NCI-H1048 (cell line): ENCODE data around the gene GYS1.
A peak's percentile ranks its signal among the peaks of the same experiment; 100 is the strongest.

Experiments used
- DNase-seq: peaks from one replicate; lab custom pipeline; 2025; lab: John Stamatoyannopoulos, UW

The GYS1 gene

DNA sequence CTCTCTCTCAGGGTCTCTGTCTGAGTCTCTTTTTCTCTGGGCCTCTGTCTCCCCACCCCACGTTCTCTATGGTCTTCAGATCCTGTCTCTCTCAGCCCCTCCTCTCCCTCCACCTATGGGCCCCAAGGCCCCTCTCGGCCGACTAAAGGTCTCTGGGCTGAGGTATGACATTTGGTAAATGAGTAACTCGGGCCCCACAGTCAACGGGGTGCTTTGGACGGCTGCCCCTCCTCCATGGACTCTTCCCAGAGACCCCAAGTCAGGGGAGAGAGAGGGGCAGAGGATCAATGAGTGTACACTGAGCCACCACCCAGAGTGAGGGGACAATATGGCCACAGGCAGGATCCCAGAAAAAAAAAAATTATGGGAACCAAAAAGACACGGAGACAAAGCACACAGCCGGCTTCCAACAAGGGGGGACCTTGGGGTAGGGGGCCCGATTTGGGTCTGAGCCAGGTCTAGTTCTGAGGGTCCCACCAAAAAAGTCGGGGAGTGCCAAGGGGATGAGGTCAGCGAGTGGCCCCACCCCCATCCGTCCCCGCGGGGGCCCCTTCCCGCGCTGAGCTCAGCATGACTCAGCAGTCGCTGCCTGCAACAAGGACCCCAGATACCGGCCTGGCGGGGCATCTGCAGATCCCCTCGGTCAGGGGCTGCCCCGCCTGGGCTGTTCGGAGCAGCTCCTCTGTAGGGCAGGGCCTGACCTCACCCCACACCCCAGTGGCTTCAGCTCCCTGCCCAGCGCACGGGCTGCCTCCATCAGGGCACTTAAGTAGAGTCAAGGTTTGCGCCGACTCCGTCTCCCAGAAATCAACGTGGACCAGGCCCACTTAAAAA lies 29.5 kb downstream of the GYS1 start:
- no peak for DNase-seq

GRCh38 chr19:48962849-48963165 lies 30.3 kb downstream of the GYS1 start:
- DNase-seq = no peak

- DNase-seq = no peak
Measured at GRCh38 chr19:48962029-48962848, 30.9 kb downstream of the GYS1 start.

DNA sequence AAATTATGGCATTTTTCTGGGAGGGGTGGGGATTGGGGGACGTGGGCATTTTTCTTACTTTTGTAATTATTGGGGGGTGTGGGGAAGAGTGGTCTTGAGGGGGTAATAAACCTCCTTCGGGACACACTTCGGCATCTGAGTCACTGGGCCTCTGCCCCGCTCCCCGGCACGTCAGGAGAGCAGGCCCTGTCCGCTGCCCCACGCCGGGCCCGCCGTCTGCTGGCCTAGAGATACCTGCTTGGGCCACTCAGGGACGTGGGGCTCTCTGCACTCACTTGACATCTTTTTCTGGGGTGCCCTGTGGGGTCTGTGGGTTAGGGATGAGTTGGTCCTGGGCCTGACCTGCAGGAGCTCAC lies 31.5 kb downstream of the GYS1 start:
- no peak for DNase-seq

DNA sequence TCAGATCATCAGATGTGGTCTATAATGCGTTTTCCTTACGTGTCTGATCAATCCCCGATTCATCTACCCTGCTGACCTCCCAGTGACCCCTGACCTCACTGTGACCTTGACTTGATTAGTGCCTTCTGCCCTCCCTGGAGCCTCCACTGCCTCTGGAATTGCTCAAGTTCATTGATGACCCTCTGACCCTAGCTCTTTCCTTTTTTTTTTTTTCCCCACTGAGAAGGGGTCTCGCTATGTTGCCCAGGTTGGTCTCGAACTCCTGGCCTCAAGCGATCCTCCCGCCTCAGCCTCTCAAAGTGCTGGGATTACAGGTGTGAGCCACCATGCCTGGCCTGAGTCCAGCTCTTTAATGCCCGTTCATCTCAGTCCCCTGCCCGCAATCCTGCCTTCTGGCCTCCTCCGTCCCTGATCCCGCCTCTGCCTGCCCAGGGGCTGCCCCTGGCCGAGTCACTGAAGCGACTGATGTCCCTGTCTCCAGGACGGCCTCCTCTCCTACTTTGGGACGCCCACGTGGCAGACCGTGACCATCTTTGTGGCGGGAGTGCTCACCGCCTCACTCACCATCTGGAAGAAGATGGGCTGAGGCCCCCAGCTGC lies 32.0 kb downstream of the GYS1 start:
- no peak for DNase-seq

- no peak for DNase-seq
Measured at GRCh38 chr19:48959341-48960239, 33.5 kb downstream of the GYS1 start.

GRCh38 chr19:48958006-48958405 lies 35.1 kb downstream of the GYS1 start:
- DNase-seq = no peak

GRCh38 chr19:48955308-48955958 lies 37.7 kb downstream of the GYS1 start:
- no peak for DNase-seq

DNA sequence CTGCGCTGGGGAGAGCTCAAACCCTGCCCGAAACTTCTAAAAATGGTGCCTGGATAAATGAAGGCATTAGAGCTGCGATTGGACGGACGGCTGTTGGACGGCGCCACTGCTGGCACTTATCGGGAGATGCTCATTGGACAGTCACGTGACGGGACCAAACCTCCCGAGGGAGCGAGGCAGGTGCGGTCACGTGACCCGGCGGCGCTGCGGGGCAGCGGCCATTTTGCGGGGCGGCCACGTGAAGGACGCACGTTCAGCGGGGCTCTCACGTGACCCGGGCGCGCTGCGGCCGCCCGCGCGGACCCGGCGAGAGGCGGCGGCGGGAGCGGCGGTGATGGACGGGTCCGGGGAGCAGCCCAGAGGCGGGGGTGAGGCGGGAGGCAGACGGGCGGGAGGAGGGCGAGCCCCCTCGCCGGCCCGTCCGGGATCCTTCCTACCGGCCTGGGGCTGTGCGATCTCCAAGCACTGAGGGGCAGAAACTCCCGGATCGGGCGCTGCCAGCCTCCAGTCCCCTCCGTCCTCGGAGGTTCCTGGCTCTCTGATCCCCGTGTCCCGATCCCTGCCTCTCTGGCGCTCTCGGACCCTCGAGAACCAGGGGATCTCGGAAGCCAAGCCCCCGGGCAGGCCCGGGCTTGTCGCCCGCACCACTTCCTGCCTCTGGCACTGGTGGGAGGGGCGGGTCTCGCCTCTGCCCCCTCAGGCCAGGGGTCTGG lies 38.4 kb downstream of the GYS1 start, which contains the start of gene BAX:
BAX (plus strand) TSS at position 281 of the 713 bp plus-strand sequence; CDS start at position 335, 54 bp downstream.
- DNase-seq = peak; percentile 93

GRCh38 chr19:48953990-48954594 lies 39.0 kb downstream of the GYS1 start:
- DNase-seq = no peak

GRCh38 chr19:48953141-48953540 lies 40.0 kb downstream of the GYS1 start:
- no peak for DNase-seq

GRCh38 chr19:48950830-48951519 lies 42.1 kb downstream of the GYS1 start:
- no peak for DNase-seq

GRCh38 chr19:48950159-48950558 lies 43.0 kb downstream of the GYS1 start:
- no peak for DNase-seq

DNA sequence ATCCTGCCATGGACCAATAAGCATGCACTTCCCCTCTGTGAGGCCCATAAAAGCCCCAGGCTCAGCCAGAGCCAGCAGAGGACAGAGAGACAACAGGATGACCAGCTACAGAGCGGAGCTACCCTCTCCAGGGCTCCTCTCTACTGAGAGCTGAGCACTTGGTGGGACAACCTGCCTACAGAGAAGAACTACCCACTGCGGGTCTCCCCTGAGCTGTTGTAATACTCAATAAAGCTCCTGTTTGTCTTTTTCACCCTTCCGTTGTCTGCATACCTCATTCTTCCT lies 45.9 kb downstream of the GYS1 start:
- DNase-seq = no peak

GRCh38 chr19:48946463-48947257 lies 46.4 kb downstream of the GYS1 start:
- DNase-seq = no peak

DNA sequence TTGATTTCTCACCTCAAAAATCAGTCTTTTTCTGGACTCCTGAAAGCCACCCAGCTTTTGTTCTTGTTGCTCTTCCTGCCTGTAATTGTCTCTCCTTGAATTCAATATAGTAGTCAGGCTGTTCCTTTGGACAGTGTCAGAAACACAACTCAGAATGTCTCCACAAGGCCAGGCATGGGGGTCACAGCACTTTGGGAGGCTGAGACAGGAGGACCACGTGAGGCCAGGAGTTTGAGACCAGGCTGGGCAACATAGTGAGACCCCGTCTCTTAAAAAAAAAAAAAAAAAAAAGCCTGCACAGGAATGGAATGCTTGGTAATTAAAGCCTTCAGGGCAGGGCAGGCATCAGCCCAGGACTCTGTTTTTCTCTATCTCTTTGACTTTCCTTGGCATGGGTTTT lies 47.3 kb downstream of the GYS1 start:
- DNase-seq = no peak

DNA sequence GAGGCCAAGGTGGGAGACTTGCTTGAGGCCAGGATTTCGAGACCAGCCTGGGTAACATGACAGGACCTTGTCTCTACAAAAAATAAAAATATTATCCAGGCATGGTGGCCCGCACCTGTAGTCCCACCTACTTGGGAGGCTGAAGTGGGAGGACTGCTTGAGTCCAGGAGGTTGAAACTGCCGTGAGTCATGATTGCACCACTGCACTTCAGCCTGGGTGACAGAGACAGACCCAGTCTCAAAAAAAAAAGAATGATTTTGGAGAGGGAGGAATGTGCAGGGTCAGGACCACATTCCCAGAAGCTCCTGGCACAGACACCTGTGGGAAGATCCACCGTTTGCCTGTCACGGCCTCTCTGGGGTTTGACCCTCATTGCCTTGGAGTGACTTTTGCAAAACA lies 47.7 kb downstream of the GYS1 start:
- DNase-seq = no peak

DNA sequence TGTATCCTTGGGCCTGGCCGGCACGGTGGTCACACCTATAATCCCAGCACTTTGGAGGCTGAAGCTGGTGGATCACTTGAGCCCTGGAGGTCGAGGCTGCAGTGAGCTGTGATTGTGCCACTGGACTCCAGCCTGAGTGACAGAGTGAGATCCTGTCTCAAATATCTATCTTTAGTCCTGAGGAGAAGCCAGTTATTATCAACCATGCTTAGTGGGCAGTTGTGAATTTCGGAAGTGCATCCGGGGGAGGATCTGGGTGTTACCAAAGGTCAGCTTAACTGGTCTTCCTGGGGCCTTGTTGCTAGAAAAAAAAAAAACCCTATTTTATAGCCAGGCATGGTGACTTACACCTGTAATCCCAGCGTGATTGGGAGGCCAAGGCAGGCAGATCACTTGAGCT lies 50.0 kb downstream of the GYS1 start:
- no peak for DNase-seq

- no peak for DNase-seq
Measured at GRCh38 chr19:48940902-48941301, 52.2 kb downstream of the GYS1 start.
